Prostate gland (tissue), 2 donors: Measurements from ENCODE around the gene FBXO42. TPM values are rescaled to one million over a fixed set of nuclear protein-coding genes. Genes with fewer than 3 reads are reported as not detected.

ENCODE experiments used
- DNase-seq: peaks from one replicate; pipeline ENCODE4 v3.0.0-alpha.2; 2019; ENCODE audit warnings: low spot score
- H3K27ac ChIP-seq, 2 donors: fragments of 200-600 bp; sonication (generic); 2 replicates each; pipeline ENCODE4 v1.5.1; 2017 to 2019
- H3K27me3 ChIP-seq: fragments of 200-600 bp; sonication (generic); replicated peaks from 2 replicates; pipeline ENCODE4 v1.5.1; 2019; ENCODE audit not compliant: insufficient read depth
- H3K36me3 ChIP-seq, 2 donors: fragments of 200-600 bp; sonication (generic); 1 replicate in 1 of 2; 2 replicates in 1 of 2; pipeline versions ENCODE4 v1.5.1 to v1.8.1; 2017 to 2019
- H3K4me1 ChIP-seq: fragments of 200-600 bp; sonication (generic); replicated peaks from 2 replicates; pipeline ENCODE4 v1.5.1; 2019
- H3K4me3 ChIP-seq, 2 donors: fragments of 200-600 bp; sonication (generic); 2 replicates each; pipeline ENCODE4 v1.5.1; 2017 to 2019
- H3K9me3 ChIP-seq: fragments of 200-600 bp; sonication (generic); 2 replicates; pipeline ENCODE4 v1.5.1; 2017
- POLR2A ChIP-seq: fragments of 450-650 bp; IDR thresholded peaks from one replicate; pipeline ENCODE4 v1.6.1; 2016; ENCODE audit warnings: antibody characterized with exemption, mild to moderate bottlenecking
- POLR2AphosphoS5 ChIP-seq: sonication (generic); formaldehyde crosslinking; IDR thresholded peaks from one replicate; pipeline ENCODE4 v1.6.1; 2017; ENCODE audit warnings: antibody characterized with exemption
- whole genome bisulfite sequencing: methylation state at CpG from one replicate; pipeline ENCODE4 v1.1.5; 2018; 5-methylcytosine and 5-hydroxymethylcytosine counted together
- intact Hi-C: fragments of 100-400 bp; cut with DNase I; formaldehyde crosslinking; loops from one replicate; pipeline ENCODE4 v1.14.2; 2022
- total RNA-seq, 2 donors: library from RNA; depleted of rRNA; stranded (reverse); fragments of >200 nt; gene quantifications; one replicate each; pipeline ENCODE4 v1.1.0, GENCODE V29; 2016
- TF ChIP-seq, protein P1 (sequence below), 4 experiments: fragments of 200-600 bp in 2 of 4; fragments of 450-650 bp in 2 of 4; sonication (generic) in 2 of 4; IDR thresholded peaks; 1 replicate in 3 of 4; 2 replicates in 1 of 4; pipeline ENCODE4 v1.5.1; 2016 to 2019; ENCODE audit warnings: antibody characterized with exemption in 4 of 4, mild to moderate bottlenecking in 2 of 4, moderate library complexity in 2 of 4

FBXO42 gene
- total RNA-seq, 2 donors from 2014 or later: 26.6 to 52.6 TPM

DNA sequence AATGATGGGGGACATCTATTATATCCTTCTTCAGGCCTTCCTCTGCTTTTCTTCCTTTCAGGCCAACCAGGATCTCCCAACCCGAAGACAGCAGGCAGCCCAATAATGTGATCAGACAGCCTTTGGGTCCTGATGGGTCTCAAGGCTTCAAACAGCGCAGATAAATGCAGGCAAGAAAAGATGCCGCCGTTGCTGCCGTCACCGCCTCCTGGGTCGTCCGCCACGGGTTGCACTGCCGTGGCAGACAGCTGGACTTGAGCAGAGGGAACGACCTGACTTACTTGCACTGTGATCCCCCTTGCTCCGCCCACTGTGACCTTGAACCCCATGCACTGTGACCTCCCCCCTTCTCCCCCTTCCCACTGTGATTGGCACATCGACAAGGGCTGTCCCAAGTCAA is 42.7 kb upstream of the FBXO42 start:
- H3K9me3 ChIP-seq: no peaks in the 10 kb centered on the region
- no peak for DNase-seq
- intact Hi-C loops: no loop called here
- WGBS: 88% methylated on average over 13 of the region's 13 CpGs
- H3K4me1 ChIP-seq: no peaks in the 10 kb centered on the region
- TF ChIP-seq, protein P1, sequence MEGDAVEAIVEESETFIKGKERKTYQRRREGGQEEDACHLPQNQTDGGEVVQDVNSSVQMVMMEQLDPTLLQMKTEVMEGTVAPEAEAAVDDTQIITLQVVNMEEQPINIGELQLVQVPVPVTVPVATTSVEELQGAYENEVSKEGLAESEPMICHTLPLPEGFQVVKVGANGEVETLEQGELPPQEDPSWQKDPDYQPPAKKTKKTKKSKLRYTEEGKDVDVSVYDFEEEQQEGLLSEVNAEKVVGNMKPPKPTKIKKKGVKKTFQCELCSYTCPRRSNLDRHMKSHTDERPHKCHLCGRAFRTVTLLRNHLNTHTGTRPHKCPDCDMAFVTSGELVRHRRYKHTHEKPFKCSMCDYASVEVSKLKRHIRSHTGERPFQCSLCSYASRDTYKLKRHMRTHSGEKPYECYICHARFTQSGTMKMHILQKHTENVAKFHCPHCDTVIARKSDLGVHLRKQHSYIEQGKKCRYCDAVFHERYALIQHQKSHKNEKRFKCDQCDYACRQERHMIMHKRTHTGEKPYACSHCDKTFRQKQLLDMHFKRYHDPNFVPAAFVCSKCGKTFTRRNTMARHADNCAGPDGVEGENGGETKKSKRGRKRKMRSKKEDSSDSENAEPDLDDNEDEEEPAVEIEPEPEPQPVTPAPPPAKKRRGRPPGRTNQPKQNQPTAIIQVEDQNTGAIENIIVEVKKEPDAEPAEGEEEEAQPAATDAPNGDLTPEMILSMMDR (IDR thresholded peaks at IDR 0.05): no peak
- TF ChIP-seq POLR2A (no peak), POLR2AphosphoS5 (no peak)
- H3K4me3 ChIP-seq: no peak overlapping the region
- H3K27ac ChIP-seq: no peak overlapping the region
- H3K36me3 ChIP-seq: peaks cover 0 to 7% of the 10 kb centered on the region in 2 donors
- no peaks in the 10 kb centered on the region for H3K27me3 ChIP-seq

DNA sequence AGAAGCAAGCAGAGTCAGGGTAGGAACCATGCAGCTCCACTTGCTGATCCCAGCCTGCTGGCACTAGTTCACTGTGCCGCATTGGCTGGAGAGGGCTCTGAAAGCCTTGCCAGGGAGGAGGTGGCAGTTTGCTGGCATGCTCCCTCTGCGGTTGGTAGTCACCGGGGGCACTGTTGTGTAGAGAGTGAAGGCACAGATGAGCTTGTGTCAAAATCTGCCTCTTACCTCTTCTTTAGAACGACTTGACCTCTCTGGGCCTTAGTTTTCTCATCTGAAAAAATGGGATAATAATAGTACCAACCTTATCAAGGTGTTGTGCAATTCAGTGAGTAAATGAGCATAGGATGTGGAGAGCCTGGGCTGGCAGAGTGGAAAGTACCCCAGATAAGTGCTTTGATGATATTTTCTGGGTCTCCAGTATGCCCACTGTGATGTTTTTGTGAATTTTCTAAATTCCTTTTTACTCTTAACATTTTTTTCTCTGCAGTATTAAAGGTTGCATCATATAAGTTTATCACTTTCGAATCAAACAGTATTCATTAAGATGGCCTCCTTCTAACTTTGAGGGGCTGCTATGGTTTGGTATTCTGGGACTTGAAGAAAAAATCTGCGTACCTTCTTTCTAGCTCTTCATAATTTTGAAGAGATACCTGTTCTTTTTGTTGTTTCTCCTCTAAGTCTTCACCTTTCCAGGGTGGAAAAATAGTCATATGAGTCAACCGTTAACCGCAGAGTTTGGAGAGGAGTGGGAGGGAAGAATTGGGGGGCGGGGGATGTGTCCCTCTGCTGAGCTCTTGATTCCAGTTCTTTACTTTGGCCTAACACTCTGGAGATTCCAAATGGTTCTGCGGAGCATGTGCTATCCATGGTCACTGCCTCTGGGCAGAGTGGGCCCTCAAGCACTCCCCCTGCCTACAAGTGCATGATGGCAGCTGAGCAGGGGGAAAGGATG is 41.6 kb upstream of the FBXO42 start:
- TF ChIP-seq POLR2AphosphoS5 (no peak), POLR2A (no peak)
- no peaks in the 10 kb centered on the region for H3K4me1 ChIP-seq
- peaks cover 0 to 7% of the 10 kb centered on the region in 2 donors for H3K36me3 ChIP-seq
- DNase-seq: no peak
- no peaks in the 10 kb centered on the region for H3K9me3 ChIP-seq
- no peak overlapping the region for H3K4me3 ChIP-seq
- H3K27me3 ChIP-seq: no peaks in the 10 kb centered on the region
- no peak overlapping the region for H3K27ac ChIP-seq
- intact Hi-C loops: no loop called here
- 74% methylated on average over 10 of the region's 10 CpGs for WGBS

DNA sequence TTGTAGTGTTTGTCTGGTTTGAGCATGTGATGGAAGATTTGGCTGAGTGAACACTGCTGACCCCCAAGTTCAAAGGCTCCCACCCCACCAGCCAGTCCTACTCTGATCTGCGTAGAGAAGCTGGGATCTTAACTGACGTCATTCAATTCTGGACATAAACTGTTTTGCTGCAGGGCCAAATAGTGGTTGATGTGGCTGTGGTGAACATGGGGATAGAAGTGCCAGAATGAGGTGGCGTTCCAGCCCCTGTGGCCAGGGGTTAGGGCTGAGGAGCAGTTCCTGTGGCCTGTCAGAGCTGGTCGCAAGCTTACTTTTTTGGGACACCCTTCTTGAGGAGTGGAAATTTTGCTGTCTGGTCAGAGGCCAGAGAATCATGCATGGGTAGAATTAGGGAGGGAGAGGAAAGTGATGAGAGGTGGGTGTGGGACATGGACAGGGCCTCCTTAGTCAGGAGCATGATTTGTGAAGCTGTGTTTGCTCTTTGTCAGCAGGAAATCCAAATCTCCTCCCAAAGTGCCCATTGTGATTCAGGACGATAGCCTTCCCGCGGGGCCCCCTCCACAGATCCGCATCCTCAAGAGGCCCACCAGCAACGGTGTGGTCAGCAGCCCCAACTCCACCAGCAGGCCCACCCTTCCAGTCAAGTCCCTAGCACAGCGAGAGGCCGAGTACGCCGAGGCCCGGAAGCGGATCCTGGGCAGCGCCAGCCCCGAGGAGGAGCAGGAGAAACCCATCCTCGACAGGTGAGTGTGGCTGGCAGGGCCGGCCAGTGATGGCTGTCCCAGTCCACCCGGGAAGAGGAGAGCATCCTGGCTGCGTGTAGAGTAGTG is 40.7 kb upstream of the FBXO42 start:
- Histone ChIP-seq H3K27ac (no peak overlapping the region), H3K9me3 (no peaks in the 10 kb centered on the region), H3K4me3 (no peak overlapping the region), H3K27me3 (no peaks in the 10 kb centered on the region), H3K4me1 (no peaks in the 10 kb centered on the region), H3K36me3 (peaks cover 0 to 7% of the 10 kb centered on the region in 2 donors)
- no peak for TF ChIP-seq POLR2AphosphoS5
- TF ChIP-seq, protein P1 (IDR thresholded peaks at IDR 0.05): no peak
- no peak for DNase-seq
- WGBS: 65% methylated on average over 21 of the region's 21 CpGs
- intact Hi-C loops: no loop called here

DNA sequence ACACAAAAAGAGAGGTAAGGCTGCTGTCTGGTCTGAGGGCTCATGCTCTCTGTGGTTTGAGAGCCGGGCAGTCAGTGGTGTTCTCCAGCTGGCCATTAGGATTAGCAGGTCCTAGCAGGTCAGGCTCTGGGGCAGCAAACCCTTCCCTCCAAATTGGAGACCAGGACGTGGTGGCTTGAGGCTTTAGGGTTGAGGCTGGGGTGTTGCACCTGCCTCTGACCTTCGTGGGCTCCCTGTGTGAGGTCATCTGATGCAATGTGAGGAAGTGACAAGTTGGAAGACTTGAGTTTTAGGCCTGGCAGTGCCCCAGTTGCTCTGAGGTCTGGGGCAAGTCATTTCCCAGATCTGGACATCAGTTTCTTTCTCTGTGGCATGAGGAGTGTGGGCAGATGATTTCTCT is 39.1 kb upstream of the FBXO42 start:
- H3K4me1 ChIP-seq: peaks cover 8% of the 10 kb centered on the region
- peaks cover 0 to 7% of the 10 kb centered on the region in 2 donors for H3K36me3 ChIP-seq
- no peak overlapping the region for H3K27ac ChIP-seq
- 65% methylated on average over 3 of the region's 3 CpGs for WGBS
- H3K27me3 ChIP-seq: no peaks in the 10 kb centered on the region
- no peak for DNase-seq
- intact Hi-C loops: no loop called here
- H3K9me3 ChIP-seq: no peaks in the 10 kb centered on the region
- no peak overlapping the region for H3K4me3 ChIP-seq
- TF ChIP-seq POLR2A (no peak), POLR2AphosphoS5 (no peak)
- TF ChIP-seq, protein P1 (IDR thresholded peaks at IDR 0.05): no peak
